ENCODE measurements around the gene PLXNA1.

DNA sequence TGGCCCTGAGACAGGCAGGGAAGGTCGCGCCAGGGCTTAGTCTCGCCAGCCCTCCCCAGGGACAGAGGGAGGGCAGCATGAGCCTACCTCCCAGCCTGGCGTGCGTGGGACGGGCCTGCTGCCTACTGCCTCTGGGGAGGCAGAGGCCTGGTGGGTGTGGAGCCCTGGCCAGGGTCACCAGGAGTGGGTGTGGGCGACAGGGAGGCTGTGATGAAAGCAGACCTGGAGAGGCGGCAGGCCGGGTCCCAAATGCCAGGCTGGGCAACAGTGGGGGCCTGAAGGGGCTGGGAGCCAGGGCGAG is 33.1 kb downstream of the PLXNA1 start:
- TF ChIP-seq, protein P1, sequence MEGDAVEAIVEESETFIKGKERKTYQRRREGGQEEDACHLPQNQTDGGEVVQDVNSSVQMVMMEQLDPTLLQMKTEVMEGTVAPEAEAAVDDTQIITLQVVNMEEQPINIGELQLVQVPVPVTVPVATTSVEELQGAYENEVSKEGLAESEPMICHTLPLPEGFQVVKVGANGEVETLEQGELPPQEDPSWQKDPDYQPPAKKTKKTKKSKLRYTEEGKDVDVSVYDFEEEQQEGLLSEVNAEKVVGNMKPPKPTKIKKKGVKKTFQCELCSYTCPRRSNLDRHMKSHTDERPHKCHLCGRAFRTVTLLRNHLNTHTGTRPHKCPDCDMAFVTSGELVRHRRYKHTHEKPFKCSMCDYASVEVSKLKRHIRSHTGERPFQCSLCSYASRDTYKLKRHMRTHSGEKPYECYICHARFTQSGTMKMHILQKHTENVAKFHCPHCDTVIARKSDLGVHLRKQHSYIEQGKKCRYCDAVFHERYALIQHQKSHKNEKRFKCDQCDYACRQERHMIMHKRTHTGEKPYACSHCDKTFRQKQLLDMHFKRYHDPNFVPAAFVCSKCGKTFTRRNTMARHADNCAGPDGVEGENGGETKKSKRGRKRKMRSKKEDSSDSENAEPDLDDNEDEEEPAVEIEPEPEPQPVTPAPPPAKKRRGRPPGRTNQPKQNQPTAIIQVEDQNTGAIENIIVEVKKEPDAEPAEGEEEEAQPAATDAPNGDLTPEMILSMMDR (IDR thresholded peaks at IDR 0.05) = no peak
- TF ChIP-seq, protein P2, sequence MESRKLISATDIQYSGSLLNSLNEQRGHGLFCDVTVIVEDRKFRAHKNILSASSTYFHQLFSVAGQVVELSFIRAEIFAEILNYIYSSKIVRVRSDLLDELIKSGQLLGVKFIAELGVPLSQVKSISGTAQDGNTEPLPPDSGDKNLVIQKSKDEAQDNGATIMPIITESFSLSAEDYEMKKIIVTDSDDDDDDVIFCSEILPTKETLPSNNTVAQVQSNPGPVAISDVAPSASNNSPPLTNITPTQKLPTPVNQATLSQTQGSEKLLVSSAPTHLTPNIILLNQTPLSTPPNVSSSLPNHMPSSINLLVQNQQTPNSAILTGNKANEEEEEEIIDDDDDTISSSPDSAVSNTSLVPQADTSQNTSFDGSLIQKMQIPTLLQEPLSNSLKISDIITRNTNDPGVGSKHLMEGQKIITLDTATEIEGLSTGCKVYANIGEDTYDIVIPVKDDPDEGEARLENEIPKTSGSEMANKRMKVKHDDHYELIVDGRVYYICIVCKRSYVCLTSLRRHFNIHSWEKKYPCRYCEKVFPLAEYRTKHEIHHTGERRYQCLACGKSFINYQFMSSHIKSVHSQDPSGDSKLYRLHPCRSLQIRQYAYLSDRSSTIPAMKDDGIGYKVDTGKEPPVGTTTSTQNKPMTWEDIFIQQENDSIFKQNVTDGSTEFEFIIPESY (IDR thresholded peaks at IDR 0.05; ENCODE audit: borderline replicate concordance, low read depth) = no peak
- no peak for TF ChIP-seq RFX5 (IDR thresholded peaks at IDR 0.05; ENCODE audit: low read length)
- no peak for TF ChIP-seq JUND (IDR thresholded peaks at IDR 0.05)
- no peak for TF ChIP-seq EZH2phosphoT487 (IDR thresholded peaks at IDR 0.05; ENCODE audit: borderline replicate concordance, low read depth)
- TF ChIP-seq POLR2AphosphoS5 (IDR thresholded peaks at IDR 0.05; ENCODE audit: low read depth, low read length) = no peak

Measured in SK-N-SH (cell line).